ENCODE data around the gene ADAMTS3. TPM values are rescaled to one million over a fixed set of nuclear protein-coding genes. Genes with fewer than 3 reads are reported as not detected.

ADAMTS3 gene
- total RNA-seq, 4 donors from 2014 or later: 3.8 to 5.3 (median 4.5) TPM

- Histone ChIP-seq H3K4me3 (replicated peaks in 1 of 3) (no peak overlapping the region), H3K36me3 (no peaks in the 10 kb centered on the region), H3K9me3 (no peaks in the 10 kb centered on the region), H3K4me1 (no peaks in the 10 kb centered on the region), H3K27ac (no peak overlapping the region), H3K27me3 (no peaks in the 10 kb centered on the region)
- intact Hi-C loops (cut with DNase I): no loop called here
- 90 to 96% methylated on average over 4 of the region's 4 CpGs for WGBS, 2 donors
- DNase-seq: no peak
- TF ChIP-seq POLR2A (IDR thresholded peaks at IDR 0.05): no peak
- TF ChIP-seq CTCF (IDR thresholded peaks at IDR 0.05): no peak
Observed at GRCh38 chr4:72365981-72366380, 203.0 kb downstream of the ADAMTS3 start.

GRCh38 chr4:72365016-72365415, 204.0 kb downstream of the ADAMTS3 start:
- WGBS, 2 donors: 36 to 52% methylated on average over 1 of the region's 1 CpG
- no peak for TF ChIP-seq CTCF (IDR thresholded peaks at IDR 0.05)
- no peak for TF ChIP-seq POLR2A (IDR thresholded peaks at IDR 0.05)
- H3K27me3 ChIP-seq: no peaks in the 10 kb centered on the region
- intact Hi-C loops (cut with DNase I): no loop called here
- no peak overlapping the region for H3K27ac ChIP-seq
- no peak overlapping the region for H3K4me3 ChIP-seq (replicated peaks in 1 of 3)
- DNase-seq: no peak
- no peaks in the 10 kb centered on the region for H3K9me3 ChIP-seq
- H3K4me1 ChIP-seq: no peaks in the 10 kb centered on the region
- H3K36me3 ChIP-seq: no peaks in the 10 kb centered on the region

- 91 to 93% methylated on average over 6 of the region's 6 CpGs for WGBS, 2 donors
Observed at GRCh38 chr4:72360075-72360474, 208.9 kb downstream of the ADAMTS3 start.

GRCh38 chr4:72358483-72358882, 210.5 kb downstream of the ADAMTS3 start:
- Histone ChIP-seq H3K27ac (no peak overlapping the region), H3K36me3 (no peaks in the 10 kb centered on the region), H3K4me3 (replicated peaks in 1 of 3) (no peak overlapping the region), H3K9me3 (no peaks in the 10 kb centered on the region), H3K4me1 (no peaks in the 10 kb centered on the region), H3K27me3 (no peaks in the 10 kb centered on the region)
- intact Hi-C loops (cut with DNase I): no loop called here
- DNase-seq: no peak
- 88 to 90% methylated on average over 2 of the region's 2 CpGs for WGBS, 2 donors
- TF ChIP-seq POLR2A (IDR thresholded peaks at IDR 0.05) (no peak), CTCF (IDR thresholded peaks at IDR 0.05) (no peak)

More at GRCh38 chr4:72360075-72360474, 208.9 kb downstream of the ADAMTS3 start:
- Histone ChIP-seq H3K4me1 (no peaks in the 10 kb centered on the region), H3K4me3 (replicated peaks in 1 of 3) (no peak overlapping the region), H3K27ac (no peak overlapping the region), H3K9me3 (no peaks in the 10 kb centered on the region), H3K36me3 (no peaks in the 10 kb centered on the region), H3K27me3 (no peaks in the 10 kb centered on the region)
- intact Hi-C loops (cut with DNase I): no loop called here
- no peak for TF ChIP-seq CTCF (IDR thresholded peaks at IDR 0.05)
- TF ChIP-seq POLR2A (IDR thresholded peaks at IDR 0.05): no peak
- DNase-seq: no peak

- H3K4me3 ChIP-seq (replicated peaks in 1 of 3): no peak overlapping the region
- intact Hi-C loops (cut with DNase I): no loop called here
- no peak overlapping the region for H3K27ac ChIP-seq
- H3K4me1 ChIP-seq: no peaks in the 10 kb centered on the region
- no peak for DNase-seq
- H3K36me3 ChIP-seq: no peaks in the 10 kb centered on the region
- H3K27me3 ChIP-seq: no peaks in the 10 kb centered on the region
- TF ChIP-seq POLR2A (IDR thresholded peaks at IDR 0.05): no peak
- TF ChIP-seq CTCF (IDR thresholded peaks at IDR 0.05): no peak
- 71 to 84% methylated on average over 1 of the region's 1 CpG for WGBS, 2 donors
- no peaks in the 10 kb centered on the region for H3K9me3 ChIP-seq
Observed at GRCh38 chr4:72357908-72358307, 211.1 kb downstream of the ADAMTS3 start.

Measured in thyroid gland (tissue), 4 donors.